Measurements from ENCODE around the gene MISP3.

Gene MISP3

DNA sequence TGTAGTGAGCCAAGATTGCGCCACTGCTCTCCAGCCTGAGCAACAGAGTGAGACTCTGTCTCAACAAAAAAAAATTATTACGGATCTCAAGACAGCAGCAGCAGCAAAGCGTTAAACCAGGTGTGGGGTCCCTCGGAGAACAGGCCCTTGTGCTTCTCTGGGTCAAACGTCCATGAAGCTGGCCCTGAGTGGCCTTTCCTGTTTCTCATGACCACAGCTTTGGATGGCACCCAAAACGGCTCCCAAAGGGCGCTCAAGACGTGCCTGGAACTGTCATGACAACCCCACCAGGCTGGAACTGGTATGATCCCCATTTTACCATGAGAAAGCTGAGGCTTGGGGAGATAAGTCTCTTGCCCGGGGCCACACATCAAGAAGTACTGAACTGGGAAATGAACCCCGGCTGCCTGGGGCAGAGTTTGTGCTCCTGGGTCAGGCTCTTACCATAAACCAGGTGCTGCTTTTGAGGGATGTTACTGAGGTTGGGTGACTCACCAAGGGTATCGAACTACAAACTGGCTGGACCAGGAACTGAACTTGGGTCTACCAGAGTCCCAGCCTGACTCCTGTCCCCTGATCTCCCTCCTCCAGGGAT lies 29.6 kb downstream of the MISP3 start:
- TF ChIP-seq GATA3 (IDR thresholded peaks at IDR 0.05; ENCODE audit: low read depth, low read length) (no peak), GATA2 (IDR thresholded peaks at IDR 0.05; ENCODE audit: low read depth, low read length) (no peak)

DNA sequence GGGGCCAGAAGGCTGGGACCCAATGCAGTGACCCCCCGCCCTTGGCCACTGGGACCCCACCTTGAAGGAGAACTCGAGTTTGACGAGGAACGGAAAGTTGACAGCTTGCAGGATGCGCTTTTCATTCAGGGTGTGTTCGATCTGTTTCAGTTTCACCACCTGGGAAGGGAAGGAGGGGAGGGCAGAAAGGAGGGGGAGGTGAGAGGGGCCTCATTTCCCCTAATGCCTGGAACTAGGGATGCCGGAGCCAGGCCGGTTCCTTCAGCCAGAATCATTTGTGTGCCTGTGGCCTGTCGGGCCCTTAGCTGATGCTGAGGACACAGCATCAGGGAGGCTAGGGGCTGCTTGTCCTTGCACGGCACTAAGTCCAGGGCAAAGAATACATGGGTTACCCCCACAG lies 30.2 kb downstream of the MISP3 start:
- TF ChIP-seq GATA3 (IDR thresholded peaks at IDR 0.05; ENCODE audit: low read depth, low read length) (no peak), GATA2 (IDR thresholded peaks at IDR 0.05; ENCODE audit: low read depth, low read length) (no peak)

DNA sequence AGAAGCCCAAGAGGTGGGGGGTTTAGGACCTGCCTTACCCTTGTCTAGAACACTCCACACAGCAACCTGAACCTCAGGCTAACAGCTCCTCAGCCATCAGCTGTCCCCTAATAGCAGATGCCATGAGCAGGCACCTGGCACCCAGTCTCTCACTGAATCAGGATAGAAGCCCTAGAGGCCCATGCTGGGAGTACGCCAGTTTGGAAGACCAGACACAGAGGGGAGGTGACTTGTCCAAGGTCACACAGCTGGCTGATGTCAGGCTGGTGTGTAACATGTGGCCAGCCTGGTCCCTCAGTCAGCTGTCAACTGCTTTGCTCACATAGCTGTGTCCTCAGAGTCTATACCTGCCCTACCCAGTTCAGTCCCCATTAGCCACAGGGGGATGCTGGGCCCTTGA lies 30.7 kb downstream of the MISP3 start:
- TF ChIP-seq GATA2 (IDR thresholded peaks at IDR 0.05; ENCODE audit: low read depth, low read length) (no peak), GATA3 (IDR thresholded peaks at IDR 0.05; ENCODE audit: low read depth, low read length) (no peak)

DNA sequence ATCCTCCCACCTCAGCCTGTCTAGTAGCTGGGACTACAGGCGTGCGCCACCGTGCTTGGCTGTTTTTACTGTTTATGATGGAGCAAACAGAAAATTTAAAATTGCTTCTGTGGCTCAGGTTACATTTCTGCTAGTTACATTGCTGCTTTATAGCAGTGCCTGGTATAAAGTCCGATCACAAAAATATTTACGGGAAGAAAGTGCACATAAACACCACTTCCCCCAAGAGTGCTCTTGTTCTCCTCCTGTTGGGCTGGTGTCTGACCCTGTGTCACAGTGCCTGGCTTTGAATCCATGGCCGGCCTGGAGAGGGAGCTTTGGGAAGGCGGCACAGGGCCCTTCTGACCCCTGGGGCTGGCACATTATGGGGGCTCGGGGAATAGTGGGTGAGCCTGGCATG lies 33.1 kb downstream of the MISP3 start:
- no peak for TF ChIP-seq GATA3 (IDR thresholded peaks at IDR 0.05; ENCODE audit: low read depth, low read length)
- TF ChIP-seq GATA2 (IDR thresholded peaks at IDR 0.05; ENCODE audit: low read depth, low read length): no peak

DNA sequence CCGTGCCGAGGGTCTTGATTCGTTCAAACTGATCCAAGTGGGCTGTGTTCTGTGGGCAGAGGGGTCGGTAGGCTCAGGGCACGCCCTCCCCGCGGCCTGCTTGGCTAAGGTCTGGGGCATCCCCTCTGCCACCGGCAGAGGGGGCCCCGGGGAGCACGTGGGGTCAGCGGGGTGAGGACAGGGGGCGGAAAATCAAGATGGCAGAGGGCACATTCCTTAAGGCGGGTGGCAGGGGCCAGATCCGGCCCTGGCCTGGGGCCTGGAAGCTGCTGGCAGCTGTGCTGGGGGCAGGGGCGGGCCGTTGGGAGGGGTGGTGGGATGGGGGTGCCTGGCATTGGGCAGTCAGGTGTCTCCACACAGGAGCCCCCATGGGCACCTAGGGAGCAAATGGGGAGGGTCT lies 34.3 kb downstream of the MISP3 start:
- no peak for TF ChIP-seq GATA2 (IDR thresholded peaks at IDR 0.05; ENCODE audit: low read depth, low read length)
- TF ChIP-seq GATA3 (IDR thresholded peaks at IDR 0.05; ENCODE audit: low read depth, low read length): no peak

DNA sequence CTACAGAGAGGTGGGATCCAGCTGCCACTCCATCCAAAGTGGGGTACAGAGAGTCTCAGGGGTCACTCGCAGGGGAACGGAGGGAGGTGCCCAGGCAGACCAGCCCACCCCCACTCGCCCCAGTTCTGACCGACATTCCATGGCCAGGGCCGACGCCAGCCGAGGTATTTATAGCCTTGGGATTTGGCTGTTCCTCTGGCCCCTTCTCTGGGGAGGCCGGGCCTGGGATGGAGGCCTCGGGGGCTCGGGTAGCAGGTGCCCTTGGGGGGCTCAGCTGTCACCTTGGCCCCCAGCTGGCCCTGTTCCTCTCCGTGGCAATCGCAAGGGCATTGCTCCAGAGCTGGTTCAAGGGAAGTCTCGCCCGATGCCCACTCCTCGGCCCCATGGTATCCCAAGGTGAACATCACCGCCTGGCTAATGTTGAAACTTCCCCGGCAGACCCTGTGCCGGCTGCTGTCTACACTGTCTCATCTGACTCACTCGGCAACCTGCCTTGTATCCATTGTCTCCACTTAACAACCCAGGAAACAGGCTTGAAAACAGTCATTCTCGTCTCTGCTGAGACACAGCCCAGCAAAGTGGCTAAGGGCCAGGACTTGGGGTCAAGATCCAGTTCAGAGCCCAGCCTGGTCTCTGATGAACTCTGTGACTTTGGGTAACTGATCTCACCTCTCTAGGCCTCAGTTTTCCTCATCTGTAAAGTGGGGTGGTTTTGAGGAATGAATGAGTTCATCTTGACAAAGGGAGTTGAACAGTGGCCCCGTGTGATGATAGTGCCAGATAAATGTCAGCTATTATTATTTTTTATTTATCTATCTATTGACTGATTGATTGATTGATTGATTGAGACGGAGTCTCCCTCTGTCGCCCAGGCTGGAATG lies 35.2 kb downstream of the MISP3 start:
- TF ChIP-seq GATA2 (IDR thresholded peaks at IDR 0.05; ENCODE audit: low read depth, low read length) (no peak), GATA3 (IDR thresholded peaks at IDR 0.05; ENCODE audit: low read depth, low read length) (no peak)

DNA sequence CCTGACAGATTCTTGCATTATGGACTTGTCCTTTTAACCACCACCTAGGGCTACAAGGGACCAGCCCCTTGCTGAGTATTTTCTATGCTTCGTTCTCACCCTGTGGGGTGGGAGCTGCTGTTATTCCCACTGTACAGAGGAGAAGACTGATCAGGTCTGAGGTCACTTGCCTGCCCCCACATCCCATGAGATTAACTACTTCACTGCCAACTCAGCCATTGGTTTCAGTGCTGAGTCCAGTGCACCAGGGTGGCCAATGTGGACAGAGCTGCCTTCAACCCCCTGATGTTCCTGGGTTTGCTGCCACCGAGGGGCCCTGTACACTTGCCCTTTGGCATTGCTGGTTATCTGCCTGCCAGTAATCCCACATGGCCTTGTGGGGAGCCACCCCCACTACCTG lies 38.1 kb downstream of the MISP3 start:
- TF ChIP-seq GATA2 (IDR thresholded peaks at IDR 0.05; ENCODE audit: low read depth, low read length) (no peak), GATA3 (IDR thresholded peaks at IDR 0.05; ENCODE audit: low read depth, low read length) (no peak)

DNA sequence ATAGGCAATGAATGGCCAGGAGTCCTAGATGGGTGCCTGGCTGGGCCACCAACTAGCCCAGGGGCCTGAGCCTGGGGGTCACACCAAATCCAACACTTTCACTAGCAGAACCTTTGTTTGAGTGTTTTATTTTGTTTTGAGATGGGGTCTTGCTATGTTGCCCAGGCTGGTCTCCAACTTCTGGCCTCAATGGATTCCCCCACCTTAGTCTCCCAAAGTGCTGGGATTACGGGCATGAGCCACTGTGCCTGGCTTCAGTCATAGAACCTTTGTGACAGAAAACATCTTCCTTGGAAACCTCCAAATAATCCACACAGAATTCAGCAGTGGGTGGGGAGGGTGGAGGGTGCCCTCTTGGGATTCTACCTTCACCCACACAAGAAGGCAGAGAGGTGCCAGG lies 38.9 kb downstream of the MISP3 start:
- TF ChIP-seq GATA3 (IDR thresholded peaks at IDR 0.05; ENCODE audit: low read depth, low read length): no peak
- TF ChIP-seq GATA2 (IDR thresholded peaks at IDR 0.05; ENCODE audit: low read depth, low read length): no peak

DNA sequence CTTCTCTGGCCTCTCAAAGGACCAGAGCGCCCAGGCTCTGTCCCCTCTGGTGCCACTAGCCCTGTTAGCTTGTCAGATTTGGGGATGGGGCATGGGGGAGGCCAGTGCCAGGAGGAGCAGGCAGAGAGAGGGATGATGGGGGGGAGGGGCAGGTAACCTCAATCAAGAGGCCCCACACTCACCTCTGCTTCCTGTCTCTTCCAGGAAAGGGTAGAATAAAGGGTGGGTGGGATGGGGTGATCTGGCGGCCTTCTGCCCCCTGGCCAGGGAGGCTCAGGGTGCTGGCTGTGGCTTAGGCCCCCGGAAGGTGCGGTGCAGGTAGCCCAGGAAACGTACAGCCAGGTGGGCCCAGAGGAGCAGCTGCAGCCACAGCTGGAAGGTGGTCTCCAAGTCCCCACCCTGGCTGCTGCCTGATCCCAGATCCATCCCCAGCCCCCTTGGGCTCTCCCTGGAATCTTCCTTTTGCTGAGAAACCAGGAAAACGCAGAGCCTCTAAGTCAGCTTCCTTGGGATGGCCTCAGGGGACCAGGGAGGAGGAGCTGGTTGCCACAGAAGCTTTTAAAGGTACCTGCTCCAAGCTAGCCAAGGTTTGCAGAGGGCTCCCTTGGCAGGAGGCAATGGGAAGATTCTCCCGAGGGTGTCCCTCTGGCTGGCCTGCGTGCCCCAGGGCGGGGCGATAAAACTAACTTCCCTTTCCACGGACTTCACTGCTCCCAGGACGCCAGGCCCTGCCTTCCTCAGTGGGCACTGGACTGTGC lies 39.6 kb downstream of the MISP3 start:
- TF ChIP-seq GATA2 (IDR thresholded peaks at IDR 0.05; ENCODE audit: low read depth, low read length): no peak
- no peak for TF ChIP-seq GATA3 (IDR thresholded peaks at IDR 0.05; ENCODE audit: low read depth, low read length)

DNA sequence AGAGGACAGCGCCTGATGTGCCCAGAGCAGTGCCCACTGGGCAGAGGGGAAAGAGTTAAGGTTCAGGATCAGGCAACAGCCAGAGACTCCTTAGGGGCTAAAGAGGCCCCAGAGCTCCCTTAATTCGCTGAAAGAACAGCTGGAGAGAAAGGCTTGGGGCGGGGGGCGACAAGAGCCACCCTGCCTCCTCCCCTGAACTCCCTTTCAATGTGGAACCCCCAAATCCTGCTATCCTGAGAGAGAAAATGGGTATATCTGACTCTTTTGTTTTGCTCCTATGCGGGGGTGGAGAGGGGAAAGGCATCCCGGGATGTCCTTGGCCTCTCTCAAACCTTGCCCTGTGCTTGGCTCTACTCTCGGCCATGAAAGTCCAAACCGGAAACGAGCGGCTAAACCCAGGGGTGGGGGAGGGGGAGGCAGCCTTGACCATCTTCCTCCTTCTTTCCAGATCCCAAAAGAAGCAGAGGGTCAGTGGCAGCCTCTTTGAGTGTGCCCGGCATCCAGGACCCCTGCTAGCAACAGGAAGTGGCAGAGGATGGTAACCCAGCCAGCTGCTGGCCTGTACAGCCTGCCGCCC lies 40.3 kb downstream of the MISP3 start:
- TF ChIP-seq GATA3 (IDR thresholded peaks at IDR 0.05; ENCODE audit: low read depth, low read length) (no peak), GATA2 (IDR thresholded peaks at IDR 0.05; ENCODE audit: low read depth, low read length) (no peak)

DNA sequence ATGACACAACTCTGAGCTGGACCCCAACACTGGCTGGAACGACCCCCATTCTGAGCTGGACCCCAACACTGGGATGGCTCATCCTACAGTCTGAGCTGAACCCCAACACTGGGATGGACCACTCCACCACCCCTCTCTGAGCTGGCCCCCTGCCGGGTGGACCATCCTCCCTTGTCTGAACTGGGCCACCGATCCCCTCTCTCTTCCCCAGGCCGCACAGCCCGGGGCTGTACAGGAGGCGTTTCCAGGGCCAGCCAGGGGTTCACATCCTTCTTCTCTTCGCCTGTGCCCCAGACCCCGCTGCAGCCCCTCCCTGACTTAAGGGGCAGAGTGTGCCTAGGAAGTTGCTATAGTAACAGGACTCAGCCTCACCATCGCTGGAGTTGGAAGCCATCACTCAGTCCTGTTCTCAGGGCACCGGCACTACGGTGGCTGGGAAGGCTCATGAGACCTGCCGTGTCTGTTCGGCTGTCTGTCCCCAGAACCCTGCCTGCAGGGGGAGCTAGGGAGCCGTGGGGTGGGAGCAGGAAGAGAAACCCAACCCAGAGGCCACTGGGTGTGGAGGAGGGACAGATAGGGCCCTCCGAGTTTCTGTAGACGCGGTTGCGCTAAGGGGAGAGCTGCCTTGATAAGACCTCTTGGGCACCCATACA lies 41.3 kb downstream of the MISP3 start:
- TF ChIP-seq GATA2 (IDR thresholded peaks at IDR 0.05; ENCODE audit: low read depth, low read length) (no peak), GATA3 (IDR thresholded peaks at IDR 0.05; ENCODE audit: low read depth, low read length) (no peak)

DNA sequence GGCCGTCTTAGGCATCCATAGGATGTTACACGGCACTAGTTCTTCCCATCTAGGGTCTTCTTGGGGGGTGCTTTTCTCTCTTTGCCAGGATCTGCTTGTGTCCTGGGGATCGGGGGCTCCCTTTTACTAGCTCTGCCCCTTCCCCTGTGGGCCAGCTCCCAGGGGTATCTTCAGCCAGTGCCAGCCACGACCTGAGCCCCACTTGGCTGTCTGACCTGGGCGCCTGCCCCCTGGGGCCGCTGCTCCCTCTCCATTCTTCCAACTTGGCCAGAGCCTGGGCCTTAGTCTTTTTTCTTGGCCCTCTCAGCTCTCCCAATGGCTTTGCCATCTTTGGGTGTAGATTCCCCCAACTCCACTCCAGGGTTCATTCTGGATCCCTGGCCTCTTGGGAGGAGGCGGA lies 41.9 kb downstream of the MISP3 start:
- no peak for TF ChIP-seq GATA2 (IDR thresholded peaks at IDR 0.05; ENCODE audit: low read depth, low read length)
- no peak for TF ChIP-seq GATA3 (IDR thresholded peaks at IDR 0.05; ENCODE audit: low read depth, low read length)

DNA sequence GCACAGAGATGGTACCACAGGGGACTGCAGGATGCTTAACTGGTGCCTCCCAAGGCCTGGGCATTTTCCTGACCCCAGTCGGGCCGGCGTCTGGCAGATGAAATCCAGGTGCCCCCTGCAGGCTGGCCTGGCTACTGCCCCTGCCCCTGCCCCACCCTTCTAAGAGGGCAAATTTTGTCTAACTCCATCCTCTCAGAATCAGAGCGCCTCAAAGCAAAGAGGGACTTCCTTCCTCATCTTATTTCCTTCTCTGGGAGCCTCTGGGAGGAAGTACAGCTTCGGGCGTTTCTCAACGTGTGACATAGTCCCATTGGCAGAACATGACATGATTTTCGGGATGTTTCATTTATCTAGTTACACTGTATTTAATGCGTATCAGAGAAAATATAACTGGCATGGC lies 42.3 kb downstream of the MISP3 start:
- no peak for TF ChIP-seq GATA3 (IDR thresholded peaks at IDR 0.05; ENCODE audit: low read depth, low read length)

DNA sequence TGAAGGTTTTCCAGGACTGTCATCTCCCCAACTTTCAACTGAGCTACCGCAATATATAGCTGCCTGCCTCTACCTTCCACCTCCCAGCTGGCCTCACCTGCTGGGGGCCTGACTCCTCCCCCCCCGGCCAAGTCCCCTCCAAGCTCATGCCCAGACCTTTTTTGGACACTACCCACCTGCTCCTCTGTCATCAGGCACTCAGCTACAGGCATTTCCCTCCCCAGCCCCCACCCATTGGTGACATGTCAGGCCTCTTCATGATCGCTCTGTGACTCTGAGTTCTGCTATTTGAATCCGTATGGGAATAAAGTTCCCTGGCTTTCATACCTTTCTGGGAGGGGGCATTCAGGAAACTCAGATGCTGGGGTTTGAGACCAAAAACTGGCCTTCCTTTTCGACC lies 43.2 kb downstream of the MISP3 start:
- no peak for TF ChIP-seq GATA3 (IDR thresholded peaks at IDR 0.05; ENCODE audit: low read depth, low read length)
- no peak for TF ChIP-seq GATA2 (IDR thresholded peaks at IDR 0.05; ENCODE audit: low read depth, low read length)
